Hematopoietic multipotent progenitor cell treated with erythropoietin and hydrocortisone succinate and interleukin-3 and kit ligand, for 17 days (in vitro differentiated cells): Measurements from ENCODE around the gene TBX21.

Experiments used
- DNase-seq: peaks from one replicate; pipeline ENCODE4 v3.0.0-alpha.2; 2015; ENCODE audit warnings: low spot score

Gene TBX21

GRCh38 chr17:47774987-47775580, 42.0 kb downstream of the TBX21 start:
- no peak for DNase-seq

- DNase-seq = peak; percentile 65
These were observed 43.5 kb downstream of the TBX21 start for GRCh38 chr17:47776330-47777197.

- no peak for DNase-seq
These were observed 45.2 kb downstream of the TBX21 start for GRCh38 chr17:47778184-47778635.

GRCh38 chr17:47781397-47781796, 48.4 kb downstream of the TBX21 start:
- no peak for DNase-seq

GRCh38 chr17:47785538-47786123, 52.6 kb downstream of the TBX21 start:
- DNase-seq = no peak

GRCh38 chr17:47789611-47790561, 56.9 kb downstream of the TBX21 start:
- DNase-seq = no peak

- no peak for DNase-seq
These were observed 58.0 kb downstream of the TBX21 start for GRCh38 chr17:47791025-47791424.

GRCh38 chr17:47792457-47792856, 59.4 kb downstream of the TBX21 start:
- DNase-seq = no peak

GRCh38 chr17:47792979-47793378, 59.9 kb downstream of the TBX21 start:
- no peak for DNase-seq
